Measurements from ENCODE around the gene TMEM108. TPM values are rescaled to one million over a fixed set of nuclear protein-coding genes. Genes with fewer than 3 reads are reported as not detected.
"Not testable (repeated sequence)": the region's sequence is repeated elsewhere in the genome, so short reads cannot be mapped to it uniquely, and the experiment has no call there.

The TMEM108 gene
- 6.1 and 6.7 TPM in 2 replicates for total RNA-seq
- long read RNA-seq: 0 reads

- no peaks in the 10 kb centered on the region for H3K36me3 Mint-ChIP-seq (ENCODE audit: insufficient read depth)
- H3K4me1 Mint-ChIP-seq (ENCODE audit: low read depth): peaks cover 6% of the 10 kb centered on the region
- H3K9me3 Mint-ChIP-seq (ENCODE audit: low read depth): no peaks in the 10 kb centered on the region
- peak within 1 kb of the TSS; percentile 62 for H3K27ac Mint-ChIP-seq
- peak within 1 kb of the TSS; percentile 77 for H3K4me3 Mint-ChIP-seq (ENCODE audit: low read depth)
- H3K27me3 Mint-ChIP-seq: peaks cover 46% of the 10 kb centered on the region
- DNase-seq (ENCODE audit: low spot score, unreplicated experiment): peak; percentile 90
- no peak for TF ChIP-seq CTCF (IDR thresholded peaks at IDR 0.05; ENCODE audit: unreplicated experiment)
These were observed at the start of gene TMEM108 for GRCh38 chr3:133038089-133038730. Gene TMEM108, plus strand, starts transcription at chr3:133038391.

- H3K27ac Mint-ChIP-seq: no peak overlapping the region
- no peak overlapping the region for H3K4me3 Mint-ChIP-seq (ENCODE audit: low read depth)
- no peaks in the 10 kb centered on the region for H3K36me3 Mint-ChIP-seq (ENCODE audit: insufficient read depth)
- no peaks in the 10 kb centered on the region for H3K27me3 Mint-ChIP-seq
- no peak for DNase-seq (ENCODE audit: low spot score, unreplicated experiment)
- no peaks in the 10 kb centered on the region for H3K4me1 Mint-ChIP-seq (ENCODE audit: low read depth)
- peaks cover 3% of the 10 kb centered on the region for H3K9me3 Mint-ChIP-seq (ENCODE audit: low read depth)
- TF ChIP-seq CTCF (IDR thresholded peaks at IDR 0.05; ENCODE audit: unreplicated experiment): no peak
These were observed 42.2 kb upstream of the TMEM108 start for GRCh38 chr3:132995971-132996370.

GRCh38 chr3:132997404-132998185, 40.6 kb upstream of the TMEM108 start:
- no peak for TF ChIP-seq CTCF (IDR thresholded peaks at IDR 0.05; ENCODE audit: unreplicated experiment)
- H3K4me3 Mint-ChIP-seq (ENCODE audit: low read depth): no peak overlapping the region
- no peaks in the 10 kb centered on the region for H3K27me3 Mint-ChIP-seq
- no peaks in the 10 kb centered on the region for H3K4me1 Mint-ChIP-seq (ENCODE audit: low read depth)
- peaks cover 3% of the 10 kb centered on the region for H3K9me3 Mint-ChIP-seq (ENCODE audit: low read depth)
- no peak for DNase-seq (ENCODE audit: low spot score, unreplicated experiment)
- no peak overlapping the region for H3K27ac Mint-ChIP-seq
- H3K36me3 Mint-ChIP-seq (ENCODE audit: insufficient read depth): no peaks in the 10 kb centered on the region

- not testable (repeated sequence) for H3K4me1 Mint-ChIP-seq (ENCODE audit: low read depth); H3K4me3 Mint-ChIP-seq (ENCODE audit: low read depth); DNase-seq (ENCODE audit: low spot score, unreplicated experiment); H3K36me3 Mint-ChIP-seq (ENCODE audit: insufficient read depth); H3K27me3 Mint-ChIP-seq; H3K27ac Mint-ChIP-seq
- peaks cover 14% of the 10 kb centered on the region for H3K9me3 Mint-ChIP-seq (ENCODE audit: low read depth)
These were observed 33.2 kb upstream of the TMEM108 start for GRCh38 chr3:133005032-133005431.

GRCh38 chr3:133007601-133008000, 30.6 kb upstream of the TMEM108 start:
- H3K27ac Mint-ChIP-seq: no peak overlapping the region
- no peaks in the 10 kb centered on the region for H3K4me1 Mint-ChIP-seq (ENCODE audit: low read depth)
- H3K9me3 Mint-ChIP-seq (ENCODE audit: low read depth): peaks cover 33% of the 10 kb centered on the region
- no peak for TF ChIP-seq CTCF (IDR thresholded peaks at IDR 0.05; ENCODE audit: unreplicated experiment)
- DNase-seq (ENCODE audit: low spot score, unreplicated experiment): no peak
- H3K4me3 Mint-ChIP-seq (ENCODE audit: low read depth): no peak overlapping the region
- no peaks in the 10 kb centered on the region for H3K27me3 Mint-ChIP-seq
- H3K36me3 Mint-ChIP-seq (ENCODE audit: insufficient read depth): no peaks in the 10 kb centered on the region
